Gastroesophageal sphincter (tissue), 4 donors: ENCODE results near the gene OXCT2. TPM values are rescaled to one million over a fixed set of nuclear protein-coding genes. Genes with fewer than 3 reads are reported as not detected.
"Not testable (repeated sequence)": the region's sequence is repeated elsewhere in the genome, so short reads cannot be mapped to it uniquely, and the experiment has no call there.

ENCODE experiments used
- ATAC-seq: fragments of 150-250 bp; one replicate; pipeline ENCODE4 v1.9.1; 2016; ENCODE audit warnings: mild to moderate bottlenecking, moderate library complexity
- H3K27ac ChIP-seq, 4 donors: fragments of 200-600 bp; sonication (generic) in 3 of 4; 1 replicate in 3 of 4; 2 replicates in 1 of 4; pipeline ENCODE4 v1.5.1; 2016 to 2019
- H3K27me3 ChIP-seq: fragments of 200-600 bp; sonication (generic); one replicate; pipeline ENCODE4 v1.5.1; 2019
- H3K36me3 ChIP-seq, 2 donors: fragments of 200-600 bp; sonication (generic); one replicate each; pipeline ENCODE4 v1.5.1; 2019; ENCODE audit warnings: control low read depth in 1 of 2
- H3K4me1 ChIP-seq, 3 donors: fragments of 200-600 bp; sonication (generic); 1 replicate in 2 of 3; 2 replicates in 1 of 3; pipeline ENCODE4 v1.5.1; 2016 to 2019; ENCODE audit warnings: control low read depth in 2 of 3
- H3K4me3 ChIP-seq, 2 donors: fragments of 200-600 bp; sonication (generic); one replicate each; pipeline ENCODE4 v1.5.1; 2019; ENCODE audit warnings: mild to moderate bottlenecking in 1 of 2, moderate library complexity in 1 of 2
- H3K9me3 ChIP-seq, 3 donors: fragments of 200-600 bp; sonication (generic); one replicate each; pipeline ENCODE4 v1.5.1; 2017 to 2019; ENCODE audit warnings: control low read depth in 2 of 3
- EP300 ChIP-seq: sonication (generic); formaldehyde crosslinking; IDR thresholded peaks from one replicate; pipeline ENCODE4 v1.6.1; 2017; ENCODE audit warnings: antibody characterized with exemption, mild to moderate bottlenecking
- POLR2A ChIP-seq, 2 donors: fragments of 450-650 bp; IDR thresholded peaks; one replicate each; pipeline ENCODE4 v1.6.1; 2017; ENCODE audit warnings: antibody characterized with exemption in 2 of 2, mild to moderate bottlenecking in 2 of 2, moderate library complexity in 1 of 2
- POLR2AphosphoS5 ChIP-seq: sonication (generic); formaldehyde crosslinking; IDR thresholded peaks from one replicate; pipeline ENCODE4 v1.6.1; 2017; ENCODE audit warnings: antibody characterized with exemption
- WGBS, 2 donors: methylation state at CpG; one replicate each; pipeline ENCODE4 v1.1.5; 2018; ENCODE audit warnings: low coverage in 1 of 2; 5-methylcytosine and 5-hydroxymethylcytosine counted together
- total RNA-seq, 4 donors: library from RNA; depleted of rRNA; stranded (reverse); fragments of >200 nt; gene quantifications; one replicate each; pipeline ENCODE4 v1.1.0, GENCODE V29; 2016
- TF ChIP-seq, protein P1 (sequence below), 4 experiments: fragments of 200-600 bp in 2 of 4; fragments of 450-650 bp in 2 of 4; sonication (generic) in 1 of 4; IDR thresholded peaks; one replicate each; pipeline ENCODE4 v1.5.1; 2017 to 2019; ENCODE audit warnings: antibody characterized with exemption in 4 of 4, mild to moderate bottlenecking in 2 of 4, moderate library complexity in 2 of 4

The OXCT2 gene
- total RNA-seq, 4 donors from 2014 or later: 0.49 to 2.6 (median 1.6) TPM

DNA sequence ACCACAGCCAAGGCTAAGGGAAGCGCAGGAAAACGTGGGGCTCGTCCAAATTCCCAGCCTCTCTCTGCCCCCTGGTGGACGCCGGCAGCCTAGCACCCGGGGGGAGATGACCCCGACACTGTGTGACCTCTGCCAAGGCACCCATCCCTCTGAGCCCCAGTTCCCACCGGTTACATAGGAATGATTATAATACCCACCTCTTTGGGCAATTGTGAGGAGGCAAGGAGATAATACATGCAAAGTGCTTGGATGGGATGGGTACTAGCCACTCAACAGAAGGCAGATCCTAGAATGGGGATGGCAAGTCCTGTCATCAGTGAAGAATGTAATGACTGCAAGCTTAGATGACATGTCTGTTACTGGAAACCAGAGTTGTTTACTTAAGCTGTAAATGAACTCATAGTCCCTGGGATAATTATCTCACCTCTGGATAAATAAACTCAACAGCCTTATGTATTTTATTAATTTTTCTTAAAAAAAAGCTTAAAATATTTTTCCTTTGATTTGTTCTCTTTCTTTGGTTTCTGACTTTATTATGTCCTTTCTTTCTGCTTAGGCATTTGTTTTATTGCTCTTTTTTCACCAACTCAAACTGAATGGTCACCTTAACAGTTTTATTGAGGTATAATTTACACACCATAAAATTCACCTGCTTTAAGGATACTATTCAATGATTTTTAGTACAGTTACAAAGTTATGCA is 28.8 kb upstream of the OXCT2 start:
- Histone ChIP-seq H3K4me1 (peaks cover 0 to 5% (median 0%) of the 10 kb centered on the region in 3 donors), H3K27me3 (peaks cover 3% of the 10 kb centered on the region), H3K36me3 (no peaks in the 10 kb centered on the region), H3K4me3 (no peak overlapping the region), H3K27ac (no peak overlapping the region), H3K9me3 (no peaks in the 10 kb centered on the region)
- ATAC-seq: peak; percentile 73
- no CpG with 5 or more reads among the region's 8 CpGs for WGBS, 2 donors
- TF ChIP-seq POLR2A (IDR thresholded peaks at IDR 0.05) (no peak), EP300 (no peak), POLR2AphosphoS5 (peak; percentile 35)
- TF ChIP-seq, protein P1, sequence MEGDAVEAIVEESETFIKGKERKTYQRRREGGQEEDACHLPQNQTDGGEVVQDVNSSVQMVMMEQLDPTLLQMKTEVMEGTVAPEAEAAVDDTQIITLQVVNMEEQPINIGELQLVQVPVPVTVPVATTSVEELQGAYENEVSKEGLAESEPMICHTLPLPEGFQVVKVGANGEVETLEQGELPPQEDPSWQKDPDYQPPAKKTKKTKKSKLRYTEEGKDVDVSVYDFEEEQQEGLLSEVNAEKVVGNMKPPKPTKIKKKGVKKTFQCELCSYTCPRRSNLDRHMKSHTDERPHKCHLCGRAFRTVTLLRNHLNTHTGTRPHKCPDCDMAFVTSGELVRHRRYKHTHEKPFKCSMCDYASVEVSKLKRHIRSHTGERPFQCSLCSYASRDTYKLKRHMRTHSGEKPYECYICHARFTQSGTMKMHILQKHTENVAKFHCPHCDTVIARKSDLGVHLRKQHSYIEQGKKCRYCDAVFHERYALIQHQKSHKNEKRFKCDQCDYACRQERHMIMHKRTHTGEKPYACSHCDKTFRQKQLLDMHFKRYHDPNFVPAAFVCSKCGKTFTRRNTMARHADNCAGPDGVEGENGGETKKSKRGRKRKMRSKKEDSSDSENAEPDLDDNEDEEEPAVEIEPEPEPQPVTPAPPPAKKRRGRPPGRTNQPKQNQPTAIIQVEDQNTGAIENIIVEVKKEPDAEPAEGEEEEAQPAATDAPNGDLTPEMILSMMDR (IDR thresholded peaks at IDR 0.05): peak; percentile 38 to 86 (median 72)

DNA sequence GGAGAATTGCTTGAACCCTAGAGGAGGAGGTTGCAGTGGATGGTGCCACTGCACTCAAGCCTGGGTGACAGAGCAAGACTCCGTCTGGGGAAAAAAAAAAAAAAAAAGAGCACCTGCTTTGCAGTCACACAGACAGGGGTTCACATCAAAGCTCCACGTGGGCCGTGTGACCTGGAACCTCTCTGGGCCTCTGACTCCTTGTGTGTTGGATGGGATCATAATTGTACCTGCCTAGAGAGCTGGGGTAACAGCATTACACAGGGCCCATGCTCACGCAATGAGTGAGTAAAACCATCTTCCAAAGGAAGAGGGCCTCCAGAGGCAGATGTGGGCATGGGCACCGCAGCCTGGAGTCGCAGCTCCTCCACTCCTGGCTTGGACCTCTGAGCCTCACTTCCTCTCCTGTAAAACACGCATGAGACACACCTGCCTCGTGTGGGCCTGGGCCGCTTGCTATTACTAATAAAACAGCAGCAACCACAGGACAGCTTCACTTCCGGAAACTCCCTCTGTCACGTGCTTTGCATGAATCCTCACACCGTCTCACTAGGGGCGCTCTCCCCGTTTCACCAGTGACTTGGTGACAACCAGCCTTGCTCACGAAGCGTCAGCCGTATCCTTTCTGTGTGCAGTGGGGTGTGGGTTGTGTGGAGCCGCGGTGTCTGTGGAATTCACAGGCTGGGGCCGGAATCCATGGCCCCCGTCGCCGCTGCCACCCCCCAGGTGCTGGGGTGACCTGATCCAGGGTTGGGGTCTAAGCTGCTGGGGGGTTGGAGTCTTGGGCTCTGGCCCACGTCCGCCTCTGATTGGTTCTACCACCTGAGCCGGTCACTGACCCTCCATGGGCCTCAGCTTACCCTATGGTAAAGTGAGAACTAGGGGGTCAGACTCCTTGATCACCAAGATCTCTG is 28.0 kb upstream of the OXCT2 start:
- Histone ChIP-seq H3K4me3 (peak overlapping the region in 1 of 2 donors; percentile 8), H3K27ac (peak overlapping the region in 2 of 4 donors; percentile 6 to 29)
- not testable (repeated sequence) for H3K36me3 ChIP-seq, H3K27me3 ChIP-seq, H3K9me3 ChIP-seq, H3K4me1 ChIP-seq
- 68 to 72% methylated on average over 4 to 10 of the region's 26 CpGs for WGBS, 2 donors
- ATAC-seq: peak; percentile 81

DNA sequence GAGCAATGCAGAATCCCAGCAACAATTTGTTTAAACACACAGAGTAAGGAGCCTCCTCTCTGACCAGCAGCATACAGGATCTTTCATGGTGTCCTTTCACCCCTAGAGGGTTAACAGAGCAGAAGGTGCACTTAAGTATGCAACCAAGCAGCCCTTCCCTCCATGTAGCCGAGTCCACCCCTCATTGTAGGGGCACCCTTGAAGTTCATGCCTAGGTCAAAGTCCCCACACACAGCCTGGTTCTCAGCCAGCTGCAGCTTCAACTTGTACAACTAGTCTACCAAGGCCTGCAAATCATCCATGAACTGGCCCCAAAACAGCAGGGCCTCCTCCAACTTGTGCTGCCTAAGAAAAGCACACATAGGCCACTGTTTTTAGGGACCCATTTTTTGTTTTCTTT is 24.5 kb upstream of the OXCT2 start:
- H3K4me1 ChIP-seq: peaks cover 0 to 5% (median 0%) of the 10 kb centered on the region in 3 donors
- TF ChIP-seq, protein P1 (IDR thresholded peaks at IDR 0.05): no peak
- TF ChIP-seq POLR2A (IDR thresholded peaks at IDR 0.05) (no peak), EP300 (no peak), POLR2AphosphoS5 (no peak)
- ATAC-seq: no peak
- no peak overlapping the region for H3K4me3 ChIP-seq
- no peaks in the 10 kb centered on the region for H3K36me3 ChIP-seq
- WGBS, 2 donors: 63% methylated on average over 1 of the region's 1 CpG; no CpG with 5 or more reads in 1 of the 2 donors
- H3K27ac ChIP-seq: no peak overlapping the region
- no peaks in the 10 kb centered on the region for H3K9me3 ChIP-seq
- H3K27me3 ChIP-seq: peaks cover 25% of the 10 kb centered on the region

DNA sequence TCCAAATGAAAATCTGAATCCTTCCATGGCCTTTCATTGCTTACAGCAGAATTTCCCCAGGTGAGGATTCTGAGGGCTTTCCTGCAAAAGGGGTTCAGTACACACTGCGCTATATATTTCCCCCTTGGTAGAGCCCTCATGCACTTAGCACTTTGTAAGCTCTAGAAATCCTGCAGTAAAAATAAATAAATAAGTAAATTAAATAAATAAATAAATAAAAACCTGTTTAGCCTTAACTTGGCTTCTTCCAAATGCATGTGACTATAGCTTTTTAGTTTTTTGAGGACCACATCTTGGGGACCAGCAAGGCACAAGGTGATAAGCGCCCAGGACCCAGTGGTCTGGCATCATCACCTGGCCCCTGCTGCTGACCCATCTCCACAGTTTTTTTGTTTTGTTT is 20.7 kb upstream of the OXCT2 start:
- WGBS, 2 donors: 90 to 100% methylated on average over 2 of the region's 2 CpGs
- Histone ChIP-seq H3K27me3 (peaks cover 57% of the 10 kb centered on the region), H3K9me3 (no peaks in the 10 kb centered on the region), H3K36me3 (no peaks in the 10 kb centered on the region), H3K27ac (no peak overlapping the region), H3K4me3 (no peak overlapping the region), H3K4me1 (peaks cover 0 to 16% (median 3%) of the 10 kb centered on the region in 3 donors)
- TF ChIP-seq POLR2AphosphoS5: no peak
- TF ChIP-seq EP300: no peak
- no peak for TF ChIP-seq POLR2A (IDR thresholded peaks at IDR 0.05)
- TF ChIP-seq, protein P1 (IDR thresholded peaks at IDR 0.05): no peak
- ATAC-seq: no peak

DNA sequence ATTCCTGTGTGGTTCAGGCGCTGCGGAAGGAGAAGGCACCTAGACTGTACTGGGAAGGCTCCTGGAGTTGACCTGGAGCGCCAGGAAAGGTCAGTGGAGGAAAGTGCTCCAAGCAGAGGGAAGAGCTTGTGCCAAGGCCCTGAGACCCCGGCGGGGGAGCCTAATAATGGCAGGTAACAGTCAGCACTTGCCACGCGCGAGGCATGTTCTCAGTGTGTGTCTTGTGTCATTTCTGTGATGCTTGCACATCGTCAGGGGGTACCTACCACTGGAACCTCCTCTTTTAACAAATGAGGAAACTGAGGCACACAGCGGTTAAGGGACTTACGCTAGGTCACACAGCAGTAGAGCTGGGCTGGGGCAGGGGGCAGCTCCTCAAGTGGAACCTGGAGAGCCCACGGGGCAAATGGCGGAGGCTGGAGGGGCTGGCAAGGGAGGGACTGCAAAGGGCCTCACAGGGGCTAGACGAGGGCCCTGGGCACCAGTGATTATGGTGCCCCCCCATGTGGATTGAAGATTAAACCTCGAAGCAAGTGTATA is 18.5 kb upstream of the OXCT2 start:
- Histone ChIP-seq H3K27me3 (peaks cover 69% of the 10 kb centered on the region), H3K4me3 (peak overlapping the region in 1 of 2 donors; percentile 64), H3K9me3 (no peaks in the 10 kb centered on the region), H3K36me3 (no peaks in the 10 kb centered on the region), H3K27ac (no peak overlapping the region), H3K4me1 (peaks cover 0 to 16% (median 3%) of the 10 kb centered on the region in 3 donors)
- TF ChIP-seq POLR2AphosphoS5 (no peak), POLR2A (IDR thresholded peaks at IDR 0.05) (no peak), EP300 (no peak)
- TF ChIP-seq, protein P1 (IDR thresholded peaks at IDR 0.05): no peak
- no peak for ATAC-seq
- WGBS, 2 donors: 36 to 47% methylated on average over 5 to 9 of the region's 15 CpGs
